ENCODE data around the gene TAOK2. TPM values are rescaled to one million over a fixed set of nuclear protein-coding genes. Genes with fewer than 3 reads are reported as not detected.

TAOK2 gene
- total and polyA plus RNA-seq, 2 of the 4 experiments (the other 2 are of a cell fraction): 23.0 to 31.7 TPM

DNA sequence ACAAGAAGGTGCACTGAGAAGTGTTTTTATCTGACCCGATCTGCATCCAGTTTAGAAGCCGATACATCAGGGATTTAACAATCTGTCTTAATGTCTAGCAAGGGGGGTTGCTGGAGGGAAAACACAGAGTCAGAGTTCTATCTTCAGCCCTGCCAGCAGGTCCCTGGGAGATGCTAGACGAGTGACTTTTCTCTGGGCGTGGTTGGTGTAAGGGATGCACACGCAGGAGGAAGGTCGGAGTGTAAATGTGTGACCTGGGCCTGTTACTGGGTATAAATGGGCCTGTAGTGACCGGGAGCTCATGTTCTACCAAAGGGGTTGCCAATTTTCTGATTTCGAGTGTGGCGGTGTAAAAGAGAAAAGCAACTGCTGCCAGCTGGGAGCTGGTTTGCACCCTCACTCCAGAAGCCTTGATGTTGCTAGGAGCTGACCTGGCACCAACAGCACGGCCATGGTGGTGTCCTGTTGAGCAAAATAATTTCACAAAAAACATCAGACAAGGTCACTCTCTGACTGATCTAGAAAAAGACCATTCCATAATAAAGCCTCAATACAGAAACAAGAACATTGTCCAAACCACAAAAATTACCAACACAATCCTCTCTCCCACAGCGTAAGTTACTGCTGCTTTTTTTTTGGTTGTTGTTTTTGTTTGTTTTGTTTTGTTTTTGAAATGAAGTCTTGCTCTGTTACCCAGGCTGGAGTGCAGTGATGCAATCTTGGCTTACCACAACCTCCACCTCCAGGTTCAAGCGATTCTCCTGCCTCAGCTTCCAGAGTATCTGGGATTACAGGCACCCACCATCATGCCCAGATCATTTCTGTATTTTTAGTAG is 46.4 kb upstream of the TAOK2 start:
- Histone ChIP-seq H3K9me1 (ENCODE audit: insufficient read depth, low read length) (peaks cover 15% of the 10 kb centered on the region; the same call in 1 of the 2 replicates), H3K18ac (ENCODE audit: low read depth, low read length) (no peak overlapping the region), H2BK5ac (ENCODE audit: low read depth, low read length, poor library complexity, severe bottlenecking) (peak overlapping the region; percentile 92), H2BK20ac (ENCODE audit: low read depth, low read length) (peak overlapping the region; percentile 28; the same call in 1 of the 2 replicates), H4K20me1 (ENCODE audit: insufficient read depth, low read length) (peaks cover 6% of the 10 kb centered on the region; the same call in 1 of the 2 replicates), H3K9ac (ENCODE audit: low read depth, low read length) (peak overlapping the region; percentile 95), H4K5ac (ENCODE audit: low read depth, low read length) (peak overlapping the region; percentile 2), H3K14ac (replicated peaks; ENCODE audit: low read depth, low read length) (peak overlapping the region; percentile 99; the same call in 1 of the 2 replicates), H3K4me1 (ENCODE audit: control insufficient read depth, insufficient read depth, low read length) (peaks cover 10% of the 10 kb centered on the region), H3K9me3 (ENCODE audit: control insufficient read depth, insufficient read depth, low read length) (no peaks in the 10 kb centered on the region), H2AK5ac (ENCODE audit: low read depth, low read length) (peak overlapping the region; percentile 81), H2AK9ac (replicated peaks; ENCODE audit: low read depth, low read length, poor library complexity) (peak overlapping the region; percentile 32), H4K91ac (ENCODE audit: insufficient read depth, low read depth, low read length) (peak overlapping the region; percentile 95), H3K23ac (ENCODE audit: low read depth, low read length) (peak overlapping the region; percentile 91), H3K27ac (ENCODE audit: insufficient read depth, low read length) (0 out of 2 replicates have a peak overlapping the region, but pooled peaks have one; percentile 7), H2BK15ac (ENCODE audit: low read depth, low read length) (no peak overlapping the region), H3K4ac (ENCODE audit: low read depth, low read length) (peak overlapping the region; percentile 98), H2AFZ (replicated peaks; ENCODE audit: low read length, poor library complexity) (peak overlapping the region; percentile 98), H4K8ac (ENCODE audit: low read depth in 2 of 2, low read length in 2 of 2) (peak overlapping the region; percentile 85 to 99; a peak in 2 of 4 replicates), H3K79me1 (ENCODE audit: low read depth in 1 of 2, low read length in 2 of 2) (peaks cover 24 to 40% of the 10 kb centered on the region in 2 experiments), H3K4me2 (ENCODE audit: low read depth, low read length) (peak overlapping the region; percentile 96), H3K36me3 (ENCODE audit: control insufficient read depth, insufficient read depth, low read length) (peaks cover 6% of the 10 kb centered on the region), H3K56ac (ENCODE audit: extremely low read depth, insufficient read depth, low read length) (peak overlapping the region; percentile 32; the same call in 1 of the 2 replicates), H3K4me3 (ENCODE audit: insufficient read depth, low read depth, low read length) (peak overlapping the region; percentile 79; the same call in 1 of the 2 replicates), H2BK120ac (ENCODE audit: low read depth, low read length) (no peak overlapping the region; the same call in 1 of the 2 replicates), H3K27me3 (ENCODE audit: control insufficient read depth, insufficient read depth, low read length) (no peaks in the 10 kb centered on the region)
- ChIA-PET POLR2A (ENCODE audit: unreplicated experiment) (interaction anchor here (1.5 kb wide), 1 partner anchor 27 kb away, joined by 6 read pairs; the partner anchor contains the start of gene ASPHD1), CTCF (no interaction called here)
- 20% methylated on average over 1 of the region's 12 CpGs; no CpG with 5 or more reads in 1 of the 2 experiments for WGBS, 2 experiments (ENCODE audit: extremely low coverage in 2 of 2, insufficient read length in 1 of 2)
- in situ Hi-C loops (cut with MboI; ENCODE audit: low sequenced_read_pairs): no loop called here
- intact Hi-C loops (cut with micrococcal nuclease): loop anchor here (5.0 kb wide), 2 partner anchors 45 to 70 kb away; partner anchors contain the start of genes HIRIP3, INO80E and TAOK2
- BruUV-seq (replicated peaks): no TSS peak
- no peak for ATAC-seq (ENCODE audit: low read depth)
- dilution Hi-C loops (cut with HindIII; ENCODE audit: low sequenced_read_pairs, unreplicated experiment): no loop called here
- DNase-seq: no peak
- TF ChIP-seq SMC3 (IDR thresholded peaks at IDR 0.05; ENCODE audit: low read depth, low read length): no peak
- no peak for TF ChIP-seq BHLHE40 (IDR thresholded peaks at IDR 0.05; ENCODE audit: low read depth, low read length)
- no peak for TF ChIP-seq MAZ (IDR thresholded peaks at IDR 0.05; ENCODE audit: borderline replicate concordance, low read depth, low read length)
- TF ChIP-seq, protein P1, sequence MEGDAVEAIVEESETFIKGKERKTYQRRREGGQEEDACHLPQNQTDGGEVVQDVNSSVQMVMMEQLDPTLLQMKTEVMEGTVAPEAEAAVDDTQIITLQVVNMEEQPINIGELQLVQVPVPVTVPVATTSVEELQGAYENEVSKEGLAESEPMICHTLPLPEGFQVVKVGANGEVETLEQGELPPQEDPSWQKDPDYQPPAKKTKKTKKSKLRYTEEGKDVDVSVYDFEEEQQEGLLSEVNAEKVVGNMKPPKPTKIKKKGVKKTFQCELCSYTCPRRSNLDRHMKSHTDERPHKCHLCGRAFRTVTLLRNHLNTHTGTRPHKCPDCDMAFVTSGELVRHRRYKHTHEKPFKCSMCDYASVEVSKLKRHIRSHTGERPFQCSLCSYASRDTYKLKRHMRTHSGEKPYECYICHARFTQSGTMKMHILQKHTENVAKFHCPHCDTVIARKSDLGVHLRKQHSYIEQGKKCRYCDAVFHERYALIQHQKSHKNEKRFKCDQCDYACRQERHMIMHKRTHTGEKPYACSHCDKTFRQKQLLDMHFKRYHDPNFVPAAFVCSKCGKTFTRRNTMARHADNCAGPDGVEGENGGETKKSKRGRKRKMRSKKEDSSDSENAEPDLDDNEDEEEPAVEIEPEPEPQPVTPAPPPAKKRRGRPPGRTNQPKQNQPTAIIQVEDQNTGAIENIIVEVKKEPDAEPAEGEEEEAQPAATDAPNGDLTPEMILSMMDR (conservative IDR thresholded peaks at IDR 0.05; ENCODE audit: low read depth, low read length): no peak
- no peak for TF ChIP-seq MAFK (IDR thresholded peaks at IDR 0.05; ENCODE audit: low read depth, low read length)
- TF ChIP-seq NFE2L2 (IDR thresholded peaks at IDR 0.05; ENCODE audit: low read depth, low read length): no peak
- TF ChIP-seq RCOR1 (IDR thresholded peaks at IDR 0.05; ENCODE audit: insufficient replicate concordance, low read length): no peak
- TF ChIP-seq, protein P2, sequence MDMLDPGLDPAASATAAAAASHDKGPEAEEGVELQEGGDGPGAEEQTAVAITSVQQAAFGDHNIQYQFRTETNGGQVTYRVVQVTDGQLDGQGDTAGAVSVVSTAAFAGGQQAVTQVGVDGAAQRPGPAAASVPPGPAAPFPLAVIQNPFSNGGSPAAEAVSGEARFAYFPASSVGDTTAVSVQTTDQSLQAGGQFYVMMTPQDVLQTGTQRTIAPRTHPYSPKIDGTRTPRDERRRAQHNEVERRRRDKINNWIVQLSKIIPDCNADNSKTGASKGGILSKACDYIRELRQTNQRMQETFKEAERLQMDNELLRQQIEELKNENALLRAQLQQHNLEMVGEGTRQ (IDR thresholded peaks at IDR 0.05; ENCODE audit: low read depth, low read length): no peak
- TF ChIP-seq RFX5 (IDR thresholded peaks at IDR 0.05; ENCODE audit: low read depth, low read length): no peak
- TF ChIP-seq CEBPB (IDR thresholded peaks at IDR 0.05; ENCODE audit: low read depth, low read length): no peak
- TF ChIP-seq POLR2A (IDR thresholded peaks at IDR 0.05; ENCODE audit: low read depth, low read length): no peak
- TF ChIP-seq MXI1 (IDR thresholded peaks at IDR 0.05; ENCODE audit: borderline replicate concordance, low read depth, low read length): no peak
- TF ChIP-seq, protein P3, sequence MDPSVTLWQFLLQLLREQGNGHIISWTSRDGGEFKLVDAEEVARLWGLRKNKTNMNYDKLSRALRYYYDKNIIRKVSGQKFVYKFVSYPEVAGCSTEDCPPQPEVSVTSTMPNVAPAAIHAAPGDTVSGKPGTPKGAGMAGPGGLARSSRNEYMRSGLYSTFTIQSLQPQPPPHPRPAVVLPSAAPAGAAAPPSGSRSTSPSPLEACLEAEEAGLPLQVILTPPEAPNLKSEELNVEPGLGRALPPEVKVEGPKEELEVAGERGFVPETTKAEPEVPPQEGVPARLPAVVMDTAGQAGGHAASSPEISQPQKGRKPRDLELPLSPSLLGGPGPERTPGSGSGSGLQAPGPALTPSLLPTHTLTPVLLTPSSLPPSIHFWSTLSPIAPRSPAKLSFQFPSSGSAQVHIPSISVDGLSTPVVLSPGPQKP (IDR thresholded peaks at IDR 0.05; ENCODE audit: borderline replicate concordance, low read depth, low read length): no peak
